ENCODE results near the gene SDCCAG8. TPM values are rescaled to one million over a fixed set of nuclear protein-coding genes. Genes with fewer than 3 reads are reported as not detected.
A peak's percentile ranks its signal among the peaks of the same experiment; 100 is the strongest.

The SDCCAG8 gene
- polyA plus RNA-seq, 10 donors: 17.9 to 27.1 (median 22.9) TPM

DNA sequence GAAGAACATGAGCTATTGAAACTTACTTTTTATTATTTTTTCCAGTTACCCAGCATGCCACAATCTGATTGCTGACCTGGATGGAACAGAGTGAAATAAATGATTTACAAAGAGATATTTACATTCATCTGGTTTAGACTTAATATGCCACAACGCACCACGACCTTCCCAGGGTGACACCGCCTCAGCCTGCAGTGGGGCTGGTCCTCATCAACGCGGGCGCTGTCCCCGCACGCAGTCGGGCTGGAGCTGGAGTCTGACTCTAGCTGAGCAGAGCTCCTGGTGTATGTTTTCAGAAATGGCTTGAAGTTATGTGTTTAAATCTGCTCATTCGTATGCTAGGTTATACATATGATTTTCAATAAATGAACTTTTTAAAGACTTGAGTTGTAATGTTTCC is 243.9 kb downstream of the SDCCAG8 start:
- DNase-seq: no peak

DNA sequence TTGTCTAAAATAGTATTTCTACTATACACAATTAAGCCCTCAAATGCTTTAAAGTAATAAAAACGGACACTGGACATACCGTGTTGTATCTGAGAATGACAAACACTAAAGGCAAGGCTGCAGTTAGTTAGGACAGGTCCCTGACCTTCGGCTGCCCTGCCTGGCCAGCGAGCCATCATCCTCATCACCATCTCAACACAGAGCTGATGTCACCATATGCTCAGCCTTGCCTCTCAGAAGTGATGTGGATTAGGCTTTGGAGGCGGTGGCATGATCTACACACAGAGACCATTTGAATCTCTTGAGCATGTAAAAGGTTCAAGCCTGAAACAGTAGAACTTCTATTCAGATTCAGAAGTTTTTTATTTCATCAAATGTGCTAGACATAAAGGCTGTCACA is 244.7 kb downstream of the SDCCAG8 start:
- no peak for DNase-seq

DNA sequence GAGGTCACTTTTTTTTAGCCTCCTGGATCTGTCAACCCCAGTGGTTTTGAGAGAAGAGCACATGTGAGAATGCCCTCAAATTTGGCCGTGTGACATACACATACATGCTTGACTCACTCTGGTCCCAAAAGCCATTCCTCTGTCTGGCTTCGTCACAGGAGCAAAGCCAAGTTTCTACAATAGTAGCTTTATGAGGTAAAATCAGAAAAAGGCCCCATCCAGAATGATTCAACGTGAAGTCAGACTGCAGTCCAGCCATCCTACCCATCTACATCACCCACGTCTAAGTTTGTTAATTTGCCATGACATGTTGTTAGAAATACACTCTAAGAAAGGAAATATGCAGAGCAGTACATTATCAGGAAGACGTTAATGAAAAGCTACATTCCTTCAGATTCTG is 245.2 kb downstream of the SDCCAG8 start:
- peak in 1 of 3 donors; percentile 58 for DNase-seq

DNA sequence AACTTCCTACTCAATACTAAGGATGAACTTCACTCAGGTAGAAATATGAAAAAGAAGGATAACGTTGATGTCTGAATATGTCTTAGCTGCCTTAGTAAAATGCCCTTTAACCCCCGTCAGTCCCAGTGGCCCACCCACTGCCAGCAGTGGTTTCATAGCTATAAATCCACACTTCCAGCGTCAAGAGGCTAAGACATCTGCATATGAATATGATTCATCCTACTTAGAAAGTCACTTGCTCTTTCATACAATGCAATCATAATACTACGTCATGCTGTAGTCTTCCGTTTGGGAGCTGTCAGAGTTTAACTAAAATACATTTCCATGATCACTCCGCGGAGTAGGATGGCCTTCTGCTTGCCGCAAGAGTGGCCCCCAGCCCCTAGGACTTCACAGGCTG is 247.3 kb downstream of the SDCCAG8 start:
- DNase-seq: no peak

DNA sequence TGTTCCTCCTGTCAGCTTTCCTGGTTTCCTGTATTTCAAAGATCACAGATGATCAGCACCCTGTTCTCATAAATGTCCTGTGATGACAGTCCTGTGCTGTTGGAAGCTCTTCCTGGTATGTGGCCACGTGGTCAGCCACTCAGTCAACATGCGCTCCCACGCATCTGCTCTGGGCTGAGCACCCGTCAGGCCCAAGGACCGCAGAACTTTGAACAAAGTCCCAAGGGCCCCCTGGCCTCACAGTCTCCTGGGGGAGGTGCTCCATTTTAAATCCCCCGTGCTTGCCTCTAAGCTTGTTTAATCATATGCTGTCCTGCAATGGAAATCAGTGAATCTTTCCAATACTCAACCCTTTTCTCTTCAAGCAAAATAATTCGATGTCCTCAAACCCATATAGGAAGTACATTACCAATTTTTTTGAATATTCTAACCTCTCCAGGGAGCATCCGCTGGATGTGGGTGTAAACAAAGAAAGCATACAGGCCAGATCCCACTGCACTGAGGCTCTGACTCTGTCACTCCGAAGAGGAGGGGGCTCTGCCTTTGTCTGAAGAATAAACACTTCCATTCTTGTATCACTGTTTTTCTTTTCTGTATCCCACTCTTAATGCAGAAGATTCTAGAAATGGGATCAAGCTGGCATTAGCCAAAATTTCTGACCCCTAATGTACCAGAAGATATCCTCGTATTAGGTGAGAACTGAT is 250.3 kb downstream of the SDCCAG8 start:
- DNase-seq: no peak

DNA sequence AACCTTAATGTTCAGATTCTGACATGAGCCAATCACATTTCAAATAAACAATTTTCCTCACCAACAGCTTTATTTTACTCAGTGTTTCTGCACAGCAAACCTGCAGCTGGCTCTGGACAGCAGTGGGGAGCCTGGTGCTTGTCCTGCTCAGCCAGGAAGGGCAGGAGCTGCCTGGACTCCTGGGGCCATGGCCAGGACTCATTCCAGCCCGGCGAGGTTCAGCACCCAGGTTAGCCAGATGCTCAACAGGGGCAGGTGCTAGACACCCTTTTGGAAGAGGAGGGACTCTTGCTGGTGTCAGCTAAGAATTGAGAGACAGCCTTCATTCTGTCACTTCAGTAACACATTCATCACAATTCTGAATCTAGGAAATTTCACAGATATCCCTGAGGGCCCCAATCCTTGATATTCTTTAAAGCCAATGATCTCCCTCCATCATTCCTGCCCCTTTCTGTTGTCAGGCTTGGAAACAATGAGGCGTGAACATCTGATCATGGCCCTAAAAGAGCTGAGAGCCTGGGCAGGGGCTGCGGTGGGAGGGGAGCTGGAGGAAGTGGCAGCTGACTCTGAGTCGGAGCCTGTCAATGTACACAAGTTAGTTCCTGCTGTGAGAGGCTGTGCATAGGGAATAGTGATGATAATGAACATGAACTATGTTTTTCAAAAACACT is 251.3 kb downstream of the SDCCAG8 start:
- peak in 1 of 3 donors; percentile 34 for DNase-seq

DNA sequence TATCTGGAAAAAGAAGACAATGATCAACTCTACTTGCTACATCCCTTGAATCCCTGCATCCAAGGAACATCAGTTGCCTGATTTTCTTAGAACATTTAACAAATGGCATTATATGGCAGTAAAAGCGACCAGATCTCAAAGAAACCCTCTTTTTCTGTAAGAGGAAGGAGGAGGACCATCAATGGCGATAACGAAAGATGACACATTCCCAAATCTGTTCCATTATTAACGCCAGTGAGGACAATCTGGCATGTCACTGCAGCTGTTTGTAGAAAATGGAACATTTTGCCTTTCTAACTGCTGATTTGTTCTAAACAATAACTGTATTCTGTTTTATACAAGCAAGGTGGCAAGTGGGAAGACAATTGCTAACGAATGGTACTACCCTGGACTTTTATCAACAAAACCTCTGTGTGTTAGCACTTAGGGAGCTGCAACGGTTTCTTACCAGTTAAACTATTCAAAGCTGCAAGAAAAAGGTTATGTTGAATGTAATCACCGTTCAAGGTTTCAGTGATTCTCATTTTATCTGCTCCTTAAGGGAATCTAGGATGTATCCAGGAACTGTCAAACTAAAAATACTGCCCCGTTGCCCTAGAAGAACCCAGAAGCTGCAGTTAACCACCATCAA is 251.9 kb downstream of the SDCCAG8 start:
- no peak for DNase-seq

DNA sequence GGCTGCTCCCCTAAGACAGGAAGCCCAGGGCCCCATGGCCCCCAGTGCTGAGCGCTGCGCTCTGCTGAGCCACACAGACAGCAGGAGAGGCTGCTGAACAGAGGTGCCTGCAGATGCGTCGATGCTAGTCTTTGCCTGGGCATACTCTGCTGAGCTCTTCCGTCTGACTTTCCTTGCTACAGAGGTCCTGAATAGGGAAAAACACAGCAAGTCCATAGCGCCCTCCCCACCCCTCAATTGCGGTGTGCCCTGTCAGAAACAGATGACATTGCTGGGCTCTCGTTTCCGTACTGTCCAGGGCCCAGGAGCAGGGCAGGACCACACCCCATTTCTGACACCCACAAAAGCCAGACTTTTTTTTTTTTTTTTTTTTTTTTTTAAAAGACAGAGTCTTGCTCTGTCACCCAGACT is 252.5 kb downstream of the SDCCAG8 start:
- DNase-seq: peak in 1 of 3 donors; percentile 18

DNA sequence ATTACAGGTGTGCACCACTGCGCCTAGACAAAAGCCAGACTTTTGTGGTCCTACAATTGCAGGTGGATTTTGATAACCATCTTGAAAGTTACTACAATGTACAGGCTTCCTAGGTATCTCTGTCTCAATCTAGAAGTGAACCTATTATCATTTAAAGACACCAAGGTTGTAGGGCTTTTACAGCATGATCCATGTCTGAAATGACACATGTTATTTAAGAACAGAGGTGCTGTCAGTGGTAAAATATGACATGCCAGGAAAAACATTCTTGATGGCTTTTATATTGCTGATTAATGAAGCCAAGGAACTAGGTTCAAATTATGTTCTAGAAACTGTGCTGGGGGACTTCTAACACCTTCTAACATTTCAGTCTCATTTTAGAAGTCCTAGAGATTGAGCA is 253.1 kb downstream of the SDCCAG8 start:
- DNase-seq: no peak

DNA sequence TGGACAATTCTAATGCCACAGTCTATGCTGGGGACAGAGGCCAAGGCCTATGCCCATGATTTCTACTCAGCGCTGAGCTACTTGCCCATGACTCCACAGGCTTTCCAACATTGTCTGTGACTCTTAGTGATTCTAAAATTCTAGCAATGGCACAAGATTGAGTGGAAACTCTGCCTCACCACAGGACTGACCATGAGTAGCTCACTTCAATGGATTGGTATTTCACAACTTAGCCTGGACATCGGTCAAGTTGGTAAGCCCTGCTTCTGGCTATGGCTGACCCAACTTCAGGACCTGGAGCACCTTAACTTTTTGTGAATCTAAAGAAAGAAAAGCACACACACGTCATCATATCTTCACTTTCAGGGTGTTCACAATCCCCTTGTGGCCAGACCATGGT is 255.1 kb downstream of the SDCCAG8 start:
- no peak for DNase-seq

DNA sequence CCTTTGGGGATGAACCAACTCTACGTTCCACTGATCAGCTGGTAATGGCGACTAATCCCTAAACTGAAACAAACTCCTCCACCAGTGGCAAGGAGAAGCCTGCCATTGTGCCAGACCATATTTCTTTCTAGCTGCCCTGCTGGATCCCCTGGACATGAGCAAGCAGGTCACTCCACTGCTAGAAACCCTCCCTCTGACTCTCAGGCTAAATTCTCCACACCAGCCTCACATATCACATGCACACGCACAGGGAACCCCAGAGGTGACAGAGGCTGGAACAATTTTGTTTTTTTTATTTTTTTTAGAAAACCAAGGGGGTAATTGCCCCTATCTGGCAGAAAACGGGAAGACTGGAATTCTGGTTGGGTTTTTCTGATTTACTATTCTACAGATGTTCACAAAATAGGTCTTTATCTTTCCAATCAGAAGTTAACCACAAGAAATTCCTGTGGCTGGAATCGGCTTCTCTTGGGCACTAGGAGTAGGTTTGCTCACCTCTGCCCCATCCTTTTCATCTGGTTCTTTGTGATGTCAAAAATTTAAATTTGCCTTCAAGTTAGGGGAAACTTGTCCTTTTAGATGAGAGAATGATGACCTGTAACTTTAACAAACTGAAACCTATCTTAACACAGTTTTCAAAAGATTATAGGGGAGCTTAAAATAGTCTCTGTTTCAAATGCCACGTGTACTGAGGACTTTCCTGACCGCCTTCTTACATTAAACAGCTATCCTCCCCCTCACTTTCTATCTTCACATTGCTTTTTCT is 258.1 kb downstream of the SDCCAG8 start:
- DNase-seq: no peak

DNA sequence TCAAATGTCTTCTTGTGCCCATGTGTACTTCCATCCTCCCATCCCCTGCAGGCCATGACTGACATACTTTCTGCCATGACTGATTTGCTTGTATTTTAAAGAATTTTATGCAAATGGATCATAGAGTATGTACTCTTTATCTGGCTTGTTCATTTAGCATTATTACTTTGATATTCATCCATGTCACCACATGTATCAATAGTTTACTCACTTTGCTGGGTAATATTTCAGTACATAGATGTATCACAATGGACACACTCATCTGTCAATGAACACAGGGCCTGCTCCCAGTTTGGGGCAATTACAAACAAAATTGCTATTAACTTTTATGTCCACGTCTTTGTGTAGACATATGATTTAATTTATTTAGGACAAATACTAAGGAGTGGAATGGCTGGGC is 259.1 kb downstream of the SDCCAG8 start:
- no peak for DNase-seq

DNA sequence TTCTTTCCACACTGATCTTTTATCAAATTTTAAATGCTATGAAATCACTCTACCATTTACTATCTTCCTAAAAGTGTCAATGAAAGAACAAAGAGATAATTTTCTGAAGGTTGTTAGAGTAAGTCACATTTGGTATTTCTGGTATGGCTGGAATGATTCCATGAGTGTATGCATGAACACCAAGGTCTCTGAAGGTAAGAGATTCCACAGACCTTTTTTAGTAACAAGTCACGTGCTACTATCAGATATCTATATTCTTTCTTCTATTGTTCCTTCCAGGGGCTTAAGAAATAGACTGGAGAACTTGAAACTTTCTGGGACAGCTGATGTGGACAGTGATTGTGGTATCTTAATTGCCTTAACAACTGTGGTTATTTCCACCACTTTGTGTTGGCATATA is 265.0 kb downstream of the SDCCAG8 start:
- DNase-seq: no peak

DNA sequence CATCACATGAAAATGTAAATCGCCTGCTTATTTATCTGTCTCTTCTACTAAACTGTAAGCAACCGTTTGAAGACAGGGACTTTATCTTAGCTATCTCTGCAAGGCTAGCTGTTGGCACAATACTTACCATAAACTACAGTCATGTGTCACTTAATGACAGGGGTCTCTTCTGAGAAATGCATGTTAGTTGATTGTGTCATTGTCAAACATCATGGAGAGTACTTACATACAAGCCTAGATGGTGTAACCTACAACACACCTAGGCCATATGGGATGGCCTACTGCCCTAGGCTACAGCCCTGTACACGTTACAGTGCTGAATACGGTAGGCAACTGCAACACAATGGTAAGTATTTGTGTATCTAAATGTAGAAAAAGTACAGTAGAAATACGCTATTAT is 267.9 kb downstream of the SDCCAG8 start:
- DNase-seq: no peak

DNA sequence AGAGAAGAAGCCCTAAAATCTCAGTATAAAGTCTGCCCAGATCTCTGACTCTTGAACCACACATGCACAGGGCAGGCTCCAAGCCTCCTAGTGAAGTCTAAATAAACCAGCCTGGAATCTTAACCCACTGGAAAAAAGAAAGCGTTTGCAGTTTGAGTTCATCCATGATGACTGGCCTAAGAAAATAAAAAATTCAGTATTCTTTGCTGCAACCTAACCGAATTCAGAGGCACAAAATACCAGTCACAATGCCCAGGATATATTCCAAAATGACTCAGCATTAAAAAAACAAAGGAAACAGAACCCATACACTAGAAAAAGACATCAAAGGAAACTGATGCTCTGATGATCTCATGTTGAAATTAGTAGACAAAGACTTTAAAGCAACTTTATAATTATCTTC is 269.2 kb downstream of the SDCCAG8 start:
- peak in 1 of 3 donors; percentile 51 for DNase-seq

DNA sequence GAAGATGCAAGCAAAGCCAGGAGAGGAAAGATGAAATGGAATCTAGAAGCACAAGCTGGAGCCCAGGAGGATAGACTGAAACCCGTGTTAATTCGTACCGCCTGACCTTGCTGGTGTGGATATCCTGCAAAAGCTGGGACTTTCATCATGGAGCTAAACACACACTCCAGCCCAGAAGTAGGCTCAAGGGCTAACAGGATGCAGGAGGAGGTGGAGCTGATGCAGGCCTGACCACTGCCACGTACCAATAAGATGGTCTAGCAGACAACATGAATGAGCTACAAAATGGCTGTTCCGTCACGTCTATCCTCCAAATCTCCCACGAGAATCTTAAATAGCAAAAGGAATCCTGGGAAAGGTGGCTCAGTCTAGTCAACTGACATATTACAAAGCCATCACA is 270.3 kb downstream of the SDCCAG8 start:
- no peak for DNase-seq

DNA sequence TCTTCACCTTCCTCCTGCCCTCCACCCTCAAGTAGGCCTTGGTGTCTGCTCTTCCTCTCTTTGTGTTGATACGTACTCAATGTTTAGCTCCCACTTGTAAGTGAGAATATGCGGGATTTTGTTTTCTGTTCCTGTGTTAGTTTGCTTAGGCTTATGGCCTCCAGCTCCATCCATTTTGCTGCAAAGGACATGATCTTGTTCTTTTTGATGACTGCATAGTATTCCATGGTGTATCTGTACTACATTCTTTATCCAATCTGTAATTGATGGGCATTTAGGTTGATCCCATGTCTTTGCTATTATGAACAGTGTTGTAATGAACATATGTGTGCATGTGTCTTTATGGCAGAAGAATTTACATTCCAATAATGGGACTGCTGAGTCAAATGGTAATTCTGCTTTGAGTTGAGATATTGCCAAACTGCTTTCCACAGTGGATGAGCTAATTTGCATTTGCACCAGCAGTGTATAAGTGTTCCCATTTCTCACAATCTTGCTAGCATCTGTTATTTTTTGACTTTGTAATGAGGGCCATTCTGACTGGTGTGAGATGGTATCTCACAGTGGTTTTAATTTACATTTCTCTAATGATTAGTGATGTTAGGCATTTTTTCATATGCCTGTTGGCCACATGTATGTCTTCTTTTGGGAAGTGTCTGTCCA is 272.7 kb downstream of the SDCCAG8 start:
- DNase-seq: no peak

DNA sequence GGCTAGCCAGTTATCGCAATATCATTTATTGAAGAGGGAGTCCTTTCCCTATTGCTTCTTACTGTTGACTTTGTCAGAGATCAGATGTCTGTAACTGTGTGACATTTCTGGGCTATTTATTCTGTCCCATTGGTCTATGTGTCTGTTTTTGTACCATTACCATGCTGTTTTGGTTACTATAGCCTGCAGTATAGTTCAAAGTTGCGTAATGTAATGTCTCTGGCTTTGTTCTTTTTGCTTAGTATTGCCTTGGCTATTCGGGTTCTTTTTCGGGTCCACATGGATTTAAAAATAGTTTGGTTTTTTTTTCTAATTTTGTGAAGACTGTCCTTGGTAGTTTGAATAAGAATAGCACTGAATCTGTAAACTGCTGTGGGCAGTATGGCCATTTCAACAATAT is 273.7 kb downstream of the SDCCAG8 start:
- DNase-seq: no peak

DNA sequence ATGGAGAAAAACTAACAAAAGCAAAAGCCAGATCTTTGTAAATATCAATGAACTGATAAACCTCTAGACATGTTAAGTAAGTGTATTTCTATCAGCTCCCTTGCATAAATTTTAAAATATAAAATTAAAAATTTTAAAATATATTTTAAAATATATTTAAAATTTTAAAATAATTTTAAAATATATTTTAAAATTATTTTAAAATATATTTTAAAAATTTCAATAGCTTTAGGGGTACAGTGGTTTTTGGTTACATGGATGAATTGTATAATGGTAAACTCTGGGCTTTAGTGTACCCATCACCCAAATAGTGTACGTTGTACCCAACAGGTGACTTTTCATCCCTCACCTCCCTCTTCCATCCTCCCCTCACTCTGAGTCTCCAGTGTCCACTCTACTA is 279.2 kb downstream of the SDCCAG8 start:
- no peak for DNase-seq

DNA sequence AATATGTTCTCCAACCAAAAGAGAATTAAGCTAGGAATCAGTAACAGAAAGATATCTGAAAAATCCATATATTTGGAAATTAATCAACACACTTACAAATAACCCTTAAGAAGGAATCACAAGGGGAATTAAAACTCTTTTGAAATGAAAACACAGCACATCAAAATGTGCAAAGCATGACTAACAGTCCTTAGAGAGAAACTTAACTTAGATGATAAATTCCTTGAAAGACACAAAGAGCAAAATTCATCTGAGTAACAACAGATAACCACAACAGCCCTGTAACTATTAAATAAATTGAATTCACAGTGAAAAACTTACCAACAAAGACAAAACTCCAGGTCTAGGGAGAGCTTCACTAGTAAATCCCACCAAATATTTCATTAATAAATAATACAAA is 283.8 kb downstream of the SDCCAG8 start:
- DNase-seq: no peak

DNA sequence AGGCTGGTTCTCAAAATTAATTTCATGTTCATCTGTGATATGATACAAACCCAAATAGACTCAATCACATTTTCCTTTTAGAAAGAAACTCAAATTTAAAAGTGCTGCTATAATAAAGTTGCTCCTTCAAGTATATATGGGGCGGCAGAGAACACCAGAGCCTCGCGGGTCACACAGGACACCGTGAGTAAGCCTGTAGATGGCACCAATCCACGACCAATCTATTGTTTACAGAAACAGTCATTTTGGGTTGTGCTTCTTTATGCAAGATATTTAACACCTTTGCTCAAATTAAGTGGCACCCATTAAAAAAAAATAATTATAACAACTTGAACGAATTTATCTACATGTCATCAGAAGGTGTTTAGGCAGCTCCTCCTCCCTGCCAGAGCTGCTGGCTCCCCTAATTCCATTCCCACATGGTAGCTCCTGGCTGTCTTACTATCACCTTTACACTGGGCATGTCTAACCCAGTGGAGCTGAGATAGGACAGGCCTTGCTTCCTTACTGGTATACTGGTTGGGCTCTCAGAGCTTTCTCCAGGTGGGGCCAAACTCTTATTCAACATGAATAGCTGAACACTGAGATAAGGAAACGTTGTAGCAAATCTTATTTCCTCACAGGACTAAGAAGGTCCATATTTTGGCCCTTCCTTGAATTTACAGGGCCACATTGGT is 287.0 kb downstream of the SDCCAG8 start:
- DNase-seq: no peak

Measured in muscle of back (tissue), 11 donors.